ENCODE measurements around the gene SORL1.

- TF ChIP-seq EZH2phosphoT487 (IDR thresholded peaks at IDR 0.05) (no peak), CTCF (IDR thresholded peaks at IDR 0.05) (no peak)
Observed at GRCh38 chr11:121465709-121466062, 13.6 kb downstream of the SORL1 start.
